Measurements from ENCODE around the gene MICAL3.
A peak's percentile ranks its signal among the peaks of the same experiment; 100 is the strongest.

MICAL3 gene

GRCh38 chr22:17969701-17970113, 54.7 kb downstream of the MICAL3 start:
- DNase-seq: no peak

GRCh38 chr22:17968126-17968525, 56.2 kb downstream of the MICAL3 start:
- no peak for DNase-seq

GRCh38 chr22:17966403-17966717, 58.0 kb downstream of the MICAL3 start:
- DNase-seq: no peak

GRCh38 chr22:17965538-17966402, 58.6 kb downstream of the MICAL3 start:
- DNase-seq: no peak

- peak in 1 of 2 donors; percentile 7 for DNase-seq
These were observed 59.7 kb downstream of the MICAL3 start for GRCh38 chr22:17964643-17965042.

GRCh38 chr22:17964156-17964555, 60.2 kb downstream of the MICAL3 start:
- no peak for DNase-seq

- DNase-seq: no peak
These were observed 61.3 kb downstream of the MICAL3 start for GRCh38 chr22:17963015-17963414.

- DNase-seq: no peak
These were observed 62.2 kb downstream of the MICAL3 start for GRCh38 chr22:17962168-17962567.

GRCh38 chr22:17961446-17961729, 63.0 kb downstream of the MICAL3 start:
- DNase-seq: no peak

GRCh38 chr22:17960695-17961445, 63.5 kb downstream of the MICAL3 start:
- no peak for DNase-seq

- DNase-seq: no peak
These were observed 64.3 kb downstream of the MICAL3 start for GRCh38 chr22:17960011-17960410.

- no peak for DNase-seq
These were observed 66.2 kb downstream of the MICAL3 start for GRCh38 chr22:17958166-17958565.

GRCh38 chr22:17957693-17958092, 66.7 kb downstream of the MICAL3 start:
- DNase-seq: no peak

GRCh38 chr22:17957204-17957603, 67.2 kb downstream of the MICAL3 start:
- DNase-seq: no peak

GRCh38 chr22:17956630-17957029, 67.7 kb downstream of the MICAL3 start:
- no peak for DNase-seq

- no peak for DNase-seq
These were observed 68.6 kb downstream of the MICAL3 start for GRCh38 chr22:17955590-17956379.

- no peak for DNase-seq
These were observed 69.3 kb downstream of the MICAL3 start for GRCh38 chr22:17954860-17955587.

GRCh38 chr22:17954200-17954859, 70.0 kb downstream of the MICAL3 start:
- DNase-seq: no peak

GRCh38 chr22:17953147-17953546, 71.2 kb downstream of the MICAL3 start:
- no peak for DNase-seq

- DNase-seq: no peak
These were observed 72.0 kb downstream of the MICAL3 start for GRCh38 chr22:17952273-17952801.

GRCh38 chr22:17951315-17951714, 73.0 kb downstream of the MICAL3 start:
- DNase-seq: no peak

- no peak for DNase-seq
These were observed 73.6 kb downstream of the MICAL3 start for GRCh38 chr22:17950651-17951214.

Data from CD4-positive, alpha-beta T cell treated with Interleukin-1 beta for 1 hour (primary cell).